ENCODE measurements around the gene MAK.

- TF ChIP-seq POLR2AphosphoS5 (IDR thresholded peaks at IDR 0.05; ENCODE audit: low read depth), result peak; percentile 91
- no peak for TF ChIP-seq CTCF (conservative IDR thresholded peaks at IDR 0.05; ENCODE audit: low read depth in 2 of 2)
- TF ChIP-seq EZH2phosphoT487 (IDR thresholded peaks at IDR 0.05; ENCODE audit: unreplicated experiment), result no peak
- TF ChIP-seq EZH2 (IDR thresholded peaks at IDR 0.05; ENCODE audit: low read depth, unreplicated experiment), result no peak
Observed at GRCh38 chr6:10722820-10723566, 115.3 kb downstream of the MAK start, which contains the start of gene TMEM14C.
